Psoas muscle (tissue), 8 donors: Measurements from ENCODE around the gene WDR37. TPM values are rescaled to one million over a fixed set of nuclear protein-coding genes. Genes with fewer than 3 reads are reported as not detected.

Experiments
- ATAC-seq, 4 donors: fragments of 200-7000 bp; cut with Tn5 transposase; one replicate each; pipeline ENCODE4 v1.9.1; 2020; ENCODE audit warnings: moderate library complexity in 3 of 4, mild to moderate bottlenecking in 2 of 4
- DNase-seq, 2 donors: peaks; one replicate each; pipeline ENCODE4 v3.0.0-alpha.2; 2020
- H3K27ac ChIP-seq: fragments of 200-600 bp; one replicate; pipeline ENCODE4 v1.8.0; 2022
- H3K27me3 ChIP-seq, 3 donors: fragments of 200-600 bp in 1 of 3; one replicate each; pipeline versions ENCODE4 v1.6.1 to v1.8.0; 2013 to 2022; ENCODE audit warnings: low read length in 2 of 3, mild to moderate bottlenecking in 2 of 3, moderate library complexity in 1 of 3; ENCODE audit not compliant: insufficient read depth in 3 of 3
- H3K36me3 ChIP-seq, 2 donors: fragments of 200-600 bp in 1 of 2; one replicate each; pipeline versions ENCODE4 v1.6.1 to v1.8.0; 2013 to 2022; ENCODE audit warnings: low read depth in 1 of 2, mild to moderate bottlenecking in 1 of 2, moderate library complexity in 1 of 2; ENCODE audit not compliant: insufficient read depth in 1 of 2
- H3K4me1 ChIP-seq: fragments of 200-600 bp; one replicate; pipeline ENCODE4 v1.8.0; 2022
- H3K4me3 ChIP-seq: fragments of 200-600 bp; one replicate; pipeline ENCODE4 v1.8.0; 2022; ENCODE audit warnings: mild to moderate bottlenecking
- H3K9me3 ChIP-seq: fragments of 200-600 bp; one replicate; pipeline ENCODE4 v1.8.0; 2022
- CTCF ChIP-seq: fragments of 200-600 bp; IDR thresholded peaks from one replicate; pipeline ENCODE4 v1.8.0; 2022; ENCODE audit warnings: antibody characterized with exemption
- WGBS, 3 donors: extraction: QIAGEN DNeasy Blood & Tissue Kit; methylation state at CpG; one replicate each; pipeline versions ENCODE4 v1.1.6 to v1.1.7; 2013; 5-methylcytosine and 5-hydroxymethylcytosine counted together
- intact Hi-C, 2 donors: fragments of 100-400 bp; cut with DNase I; formaldehyde crosslinking; loops; one replicate each; pipeline versions ENCODE4 v1.11.0 to v1.14.2; 2022
- polyA plus RNA-seq, 3 donors: library from polyadenylated mRNA; stranded (reverse); fragments of 200-250 nt; gene quantifications; one replicate each; pipeline ENCODE4 v1.2.3, GENCODE V29; 2013
- total RNA-seq, 4 donors: library from RNA; stranded (reverse); fragmentation: NEBNext Ultra II Directional in 2 of 4; extraction: Animal tissue kit (Norgen Biotek cat#: 25700) in 2 of 4; gene quantifications; one replicate each; pipeline versions ENCODE4 v1.2.1 to v1.2.4, GENCODE V29; 2021 to 2023
- donor health status: healthy with polysubstance abuse.
- donor health status: DM: no; HTN: no; CAD: no; lungs with moderate emphysema.
- donor health status: Bipolar disorder and iron deficiency.
- donor health status: healthy.
- donor health status: DM: yes; HTN: yes; CAD: no.
- donor health status: DM: no; HTN: no; CAD: no.
- donor health status: DM: no; HTN: no; CAD: no.
- donor health status: DM: yes; HTN: yes; CAD: no.

The WDR37 gene
- total and polyA plus RNA-seq, 7 donors: 6.8 to 28.3 (median 17.2) TPM

- peaks cover 3 to 31% of the 10 kb centered on the region in 2 donors for H3K36me3 ChIP-seq
- TF ChIP-seq CTCF: no peak
- WGBS, 3 donors: 0 to 1% (median 0%) methylated on average over 36 to 37 of the region's 37 CpGs
- DNase-seq (peak; percentile 46 to 65), ATAC-seq (peak; percentile 1 to 30 (median 26))
- peak overlapping the region; percentile 98 for H3K27ac ChIP-seq
- H3K4me3 ChIP-seq: peak overlapping the region; percentile 89
- no peaks in the 10 kb centered on the region for H3K27me3 ChIP-seq
- H3K4me1 ChIP-seq: peaks cover 49% of the 10 kb centered on the region
- H3K9me3 ChIP-seq: no peaks in the 10 kb centered on the region
- intact Hi-C loops: loop anchor here in 1 of 2 donors (5.0 kb wide), 1 partner anchor 176 kb away; no protein-coding TSS in a partner anchor
These were observed 7.8 kb upstream of the WDR37 start for GRCh38 chr10:1048349-1048731.

GRCh38 chr10:1048732-1049424, 7.3 kb upstream of the WDR37 start, which contains the start of gene IDI1:
TSS of gene IDI1 (minus strand) at chr10:1049119. CDS start at chr10:1049003, 116 bp downstream.
- Histone ChIP-seq H3K27ac (peak within 1 kb of the TSS; percentile 98), H3K36me3 (peaks cover 3 to 31% of the 10 kb centered on the region in 2 donors), H3K4me3 (peak within 1 kb of the TSS; percentile 89), H3K4me1 (peaks cover 47% of the 10 kb centered on the region), H3K27me3 (no peaks in the 10 kb centered on the region), H3K9me3 (no peaks in the 10 kb centered on the region)
- intact Hi-C loops: loop anchor here in 1 of 2 donors (5.0 kb wide), 1 partner anchor 177 kb away; no protein-coding TSS in a partner anchor
- ATAC-seq (peak; percentile 88 to 91 (median 90)), DNase-seq (peak; percentile 97 to 99)
- 0 to 1% (median 1%) methylated on average over 62 to 83 of the region's 83 CpGs for WGBS, 3 donors
- TF ChIP-seq CTCF: no peak

GRCh38 chr10:1049425-1049958, 6.7 kb upstream of the WDR37 start:
- 0 to 1% (median 0%) methylated on average over 27 to 34 of the region's 34 CpGs for WGBS, 3 donors
- intact Hi-C loops: loop anchor here in 1 of 2 donors (5.0 kb wide), 1 partner anchor 177 kb away; no protein-coding TSS in a partner anchor
- no peaks in the 10 kb centered on the region for H3K27me3 ChIP-seq
- H3K27ac ChIP-seq: peak overlapping the region; percentile 98
- ATAC-seq (peak in 1 of 4 donors; percentile 2), DNase-seq (no peak)
- peaks cover 3 to 37% of the 10 kb centered on the region in 2 donors for H3K36me3 ChIP-seq
- no peak for TF ChIP-seq CTCF
- no peaks in the 10 kb centered on the region for H3K9me3 ChIP-seq
- peaks cover 47% of the 10 kb centered on the region for H3K4me1 ChIP-seq
- H3K4me3 ChIP-seq: peak overlapping the region; percentile 89

- Histone ChIP-seq H3K4me3 (peak overlapping the region; percentile 89), H3K36me3 (peaks cover 3 to 40% of the 10 kb centered on the region in 2 donors)
- intact Hi-C loops: loop anchor here (5.0 to 10.0 kb wide), 2 partner anchors 115 to 118 kb away; partner anchors contain the start of gene LARP4B (in 2 of the 2)
These were observed 6.0 kb upstream of the WDR37 start for GRCh38 chr10:1050145-1050544.

More at GRCh38 chr10:1050145-1050544, 6.0 kb upstream of the WDR37 start:
- no peak for ATAC-seq
- Histone ChIP-seq H3K27me3 (no peaks in the 10 kb centered on the region), H3K9me3 (no peaks in the 10 kb centered on the region), H3K4me1 (peaks cover 48% of the 10 kb centered on the region), H3K27ac (peak overlapping the region; percentile 98)
- DNase-seq: no peak
- TF ChIP-seq CTCF: no peak
- 40 to 45% (median 43%) methylated on average over 5 of the region's 5 CpGs for WGBS, 3 donors
